Measurements from ENCODE around the gene TMEM131. TPM values are rescaled to one million over a fixed set of nuclear protein-coding genes. Genes with fewer than 3 reads are reported as not detected.

TMEM131 gene
- total and polyA plus RNA-seq, 2 of the 8 experiments (the other 6 are each of a cell fraction or from before 2014, with no cell fraction given), result 9.7 to 22.9 TPM

DNA sequence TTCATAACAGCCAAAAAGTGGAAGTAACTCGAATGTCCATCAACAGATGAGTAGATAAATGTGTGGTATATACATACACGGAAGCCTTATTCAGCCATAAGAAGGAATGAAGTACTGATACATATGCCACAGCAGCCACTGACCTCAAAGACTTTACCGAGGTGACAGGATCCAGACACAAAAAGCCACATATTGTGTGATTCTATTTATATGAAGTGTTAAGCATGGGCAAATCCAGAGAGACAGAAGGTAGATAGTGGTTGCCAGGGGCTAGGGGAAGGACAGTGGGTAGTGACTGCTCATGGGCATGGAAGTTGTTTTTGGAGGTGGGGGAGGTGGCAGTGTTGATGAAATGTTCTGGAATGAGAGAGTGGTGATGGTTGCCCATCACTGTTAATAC is 248.5 kb downstream of the TMEM131 start:
- DNase-seq (ENCODE audit: low read depth in 1 of 2, low spot score in 2 of 2), result no peak
- H3K23me2 ChIP-seq (ENCODE audit: low read depth, low read length), result no peaks in the 10 kb centered on the region
- no peak overlapping the region for H3K56ac ChIP-seq (replicated peaks; ENCODE audit: insufficient read length, low read depth, low read length)
- no peak overlapping the region for H4K5ac ChIP-seq (ENCODE audit: insufficient read length, low read depth, low read length)
- FAIRE-seq, result no peak
- H2AK5ac ChIP-seq (ENCODE audit: low read depth, low read length), result no peak overlapping the region
- H4K20me1 ChIP-seq (replicated peaks in 1 of 2; ENCODE audit: control insufficient read depth in 1 of 2, insufficient read depth in 2 of 2, low read length in 2 of 2), result no peaks in the 10 kb centered on the region
- no peak overlapping the region for H3K14ac ChIP-seq (ENCODE audit: insufficient read length)
- H3K4ac ChIP-seq (replicated peaks; ENCODE audit: insufficient read length, low read depth, low read length), result no peak overlapping the region
- WGBS, 2 experiments (ENCODE audit: extremely low coverage in 1 of 2, insufficient coverage in 1 of 2, insufficient read length in 1 of 2, insufficient replicate concordance in 2 of 2, low coverage in 1 of 2, low lambda C conversion rate in 2 of 2, missing lambda C conversion rate in 1 of 2), result 95% methylated on average over 3 of the region's 3 CpGs; no CpG with 5 or more reads in 1 of the 2 experiments
- no peak overlapping the region for H3K27ac ChIP-seq (ENCODE audit: low read depth, low read length)
- no peaks in the 10 kb centered on the region for H3K79me2 ChIP-seq (ENCODE audit: control insufficient read depth in 1 of 2, insufficient read depth in 2 of 2, low read length in 2 of 2)
- H2BK15ac ChIP-seq (ENCODE audit: low read length), result no peak overlapping the region
- H3K36me3 ChIP-seq (ENCODE audit: control insufficient read depth in 2 of 4, insufficient read depth in 4 of 4, low read length in 3 of 4), result no peaks in the 10 kb centered on the region
- CTCF ChIA-PET (ENCODE audit: partially characterized antibody), result interaction anchor here (0.6 to 10.1 kb wide), 6 partner anchors 20 to 48 kb away, joined by 3 to 149 read pairs (median 4); partner anchors contain the start of gene ZAP70
- H4K91ac ChIP-seq (replicated peaks; ENCODE audit: insufficient read length, low read length), result no peak overlapping the region
- H3K79me1 ChIP-seq (ENCODE audit: low read depth, low read length), result no peaks in the 10 kb centered on the region
- H3K18ac ChIP-seq (ENCODE audit: extremely low read depth, low read length), result no peak overlapping the region
- no peak overlapping the region for H2AFZ ChIP-seq (ENCODE audit: low read length)
- H3K9me3 ChIP-seq (ENCODE audit: insufficient read depth in 2 of 2, low read depth in 1 of 2, low read length in 1 of 2), result no peaks in the 10 kb centered on the region
- H2BK20ac ChIP-seq (ENCODE audit: low read length), result no peak overlapping the region
- H3K27me3 ChIP-seq (replicated peaks in 1 of 4; ENCODE audit: control insufficient read depth in 3 of 4, extremely low read depth in 1 of 4, insufficient read depth in 3 of 4, low read length in 3 of 4), result no peaks in the 10 kb centered on the region
- no peak overlapping the region for H2BK120ac ChIP-seq (replicated peaks; ENCODE audit: low read depth, low read length)
- POLR2A ChIA-PET (ENCODE audit: partially characterized antibody), result interaction anchor here (0.6 kb wide), 1 partner anchor 211 kb away, joined by 4 read pairs; no protein-coding TSS in a partner anchor
- H2BK5ac ChIP-seq (ENCODE audit: low read depth, low read length), result no peak overlapping the region
- no peak overlapping the region for H3K4me2 ChIP-seq (ENCODE audit: insufficient read depth in 1 of 2, low read depth in 2 of 2, low read length in 2 of 2)
- H3K4me1 ChIP-seq (replicated peaks in 1 of 4; ENCODE audit: control insufficient read depth in 3 of 4, insufficient read depth in 4 of 4, low read length in 3 of 4), result peaks cover 0 to 11% (median 3%) of the 10 kb centered on the region in 4 experiments; a peak in 4 of 7 replicates
- H3K23ac ChIP-seq (ENCODE audit: insufficient read length), result no peak overlapping the region
- no peak overlapping the region for H4K8ac ChIP-seq (ENCODE audit: extremely low read depth, insufficient read depth, low read length)
- no peak overlapping the region for H3K9ac ChIP-seq (replicated peaks in 1 of 4; ENCODE audit: extremely low read depth in 1 of 4, low read depth in 3 of 4, low read length in 3 of 4)
- no peak overlapping the region for H3K4me3 ChIP-seq (ENCODE audit: extremely low read depth in 1 of 4, insufficient read depth in 2 of 4, low read depth in 3 of 4, low read length in 4 of 4)
- 0 out of 2 replicates have a peak overlapping the region, but pooled peaks have one; percentile 17 for H2BK12ac ChIP-seq (ENCODE audit: low read depth, low read length)
- no peak for TF ChIP-seq KDM1A (IDR thresholded peaks at IDR 0.05; ENCODE audit: borderline replicate concordance, low read length)
- TF ChIP-seq CTBP2 (IDR thresholded peaks at IDR 0.05; ENCODE audit: borderline replicate concordance, insufficient read depth, insufficient read length, low read length), result no peak
- TF ChIP-seq, protein P1, sequence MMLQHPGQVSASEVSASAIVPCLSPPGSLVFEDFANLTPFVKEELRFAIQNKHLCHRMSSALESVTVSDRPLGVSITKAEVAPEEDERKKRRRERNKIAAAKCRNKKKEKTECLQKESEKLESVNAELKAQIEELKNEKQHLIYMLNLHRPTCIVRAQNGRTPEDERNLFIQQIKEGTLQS (IDR thresholded peaks at IDR 0.05; ENCODE audit: insufficient read depth, low read depth, low read length), result no peak
- no peak for TF ChIP-seq SUZ12 (IDR thresholded peaks at IDR 0.05; ENCODE audit: low read length)
- TF ChIP-seq, protein P2, sequence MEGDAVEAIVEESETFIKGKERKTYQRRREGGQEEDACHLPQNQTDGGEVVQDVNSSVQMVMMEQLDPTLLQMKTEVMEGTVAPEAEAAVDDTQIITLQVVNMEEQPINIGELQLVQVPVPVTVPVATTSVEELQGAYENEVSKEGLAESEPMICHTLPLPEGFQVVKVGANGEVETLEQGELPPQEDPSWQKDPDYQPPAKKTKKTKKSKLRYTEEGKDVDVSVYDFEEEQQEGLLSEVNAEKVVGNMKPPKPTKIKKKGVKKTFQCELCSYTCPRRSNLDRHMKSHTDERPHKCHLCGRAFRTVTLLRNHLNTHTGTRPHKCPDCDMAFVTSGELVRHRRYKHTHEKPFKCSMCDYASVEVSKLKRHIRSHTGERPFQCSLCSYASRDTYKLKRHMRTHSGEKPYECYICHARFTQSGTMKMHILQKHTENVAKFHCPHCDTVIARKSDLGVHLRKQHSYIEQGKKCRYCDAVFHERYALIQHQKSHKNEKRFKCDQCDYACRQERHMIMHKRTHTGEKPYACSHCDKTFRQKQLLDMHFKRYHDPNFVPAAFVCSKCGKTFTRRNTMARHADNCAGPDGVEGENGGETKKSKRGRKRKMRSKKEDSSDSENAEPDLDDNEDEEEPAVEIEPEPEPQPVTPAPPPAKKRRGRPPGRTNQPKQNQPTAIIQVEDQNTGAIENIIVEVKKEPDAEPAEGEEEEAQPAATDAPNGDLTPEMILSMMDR (IDR thresholded peaks at IDR 0.05; ENCODE audit: control extremely low read depth in 1 of 3, insufficient read depth in 1 of 3, low read depth in 1 of 3, low read length in 3 of 3), result no peak
- no peak for TF ChIP-seq CEBPB (IDR thresholded peaks at IDR 0.05; ENCODE audit: low read depth, low read length)
- no peak for TF ChIP-seq HDAC2 (IDR thresholded peaks at IDR 0.05; ENCODE audit: borderline replicate concordance in 1 of 2, low read depth in 2 of 2, low read length in 2 of 2)
- TF ChIP-seq SIRT6 (IDR thresholded peaks at IDR 0.05; ENCODE audit: low read length), result no peak
- TF ChIP-seq RXRA (IDR thresholded peaks at IDR 0.05; ENCODE audit: insufficient read depth, low read depth, low read length), result no peak
- no peak for TF ChIP-seq JUN (IDR thresholded peaks at IDR 0.05; ENCODE audit: low read depth, low read length)

Measured in H1 (cell line).